Neutrophil (primary cell): Measurements from ENCODE around the gene CLDN25.

Source experiments
- H3K27ac ChIP-seq: fragments of 200-600 bp; sonication (generic); 2 replicates; pipeline ENCODE4 v1.5.1; 2016; ENCODE audit warnings: mild to moderate bottlenecking, moderate library complexity
- H3K27me3 ChIP-seq: fragments of 200-600 bp; sonication (generic); 2 replicates; pipeline ENCODE4 v1.6.0; 2016; ENCODE audit warnings: mild to moderate bottlenecking
- H3K36me3 ChIP-seq: fragments of 200-600 bp; sonication (generic); 2 replicates; pipeline ENCODE4 v1.5.1; 2017
- H3K4me1 ChIP-seq, 2 experiments: fragments of 200-600 bp in 1 of 2; sonication (generic) in 1 of 2; 1 replicate in 1 of 2; 2 replicates in 1 of 2; pipeline versions ENCODE4 v1.5.1 to v1.6.1; 2013 to 2016; ENCODE audit warnings: low read depth in 1 of 2, low read length in 1 of 2, mild to moderate bottlenecking in 1 of 2, moderate library complexity in 1 of 2; ENCODE audit not compliant: control insufficient read depth in 1 of 2, insufficient read depth in 1 of 2
- H3K4me3 ChIP-seq, 2 experiments: fragments of 200-600 bp in 1 of 2; sonication (generic) in 1 of 2; 1 replicate in 1 of 2; 2 replicates in 1 of 2; pipeline ENCODE4 v1.5.1; 2013 to 2016; ENCODE audit warnings: low read depth in 1 of 2, low read length in 1 of 2, mild to moderate bottlenecking in 1 of 2, moderate library complexity in 1 of 2
- H3K9me3 ChIP-seq: fragments of 200-600 bp; sonication (generic); 2 replicates; pipeline ENCODE4 v1.5.1; 2016
- TF ChIP-seq, protein P1 (sequence below): fragments of 200-600 bp; sonication (generic); IDR thresholded peaks from 2 replicates; pipeline ENCODE4 v1.5.1; 2016; ENCODE audit warnings: antibody characterized with exemption

Gene CLDN25

GRCh38 chr11:113779496-113779895 lies at the start of gene CLDN25:
TSS of gene CLDN25 (plus strand) at chr11:113779796. CDS start at chr11:113779796, 0 bp downstream.
- TF ChIP-seq, protein P1, sequence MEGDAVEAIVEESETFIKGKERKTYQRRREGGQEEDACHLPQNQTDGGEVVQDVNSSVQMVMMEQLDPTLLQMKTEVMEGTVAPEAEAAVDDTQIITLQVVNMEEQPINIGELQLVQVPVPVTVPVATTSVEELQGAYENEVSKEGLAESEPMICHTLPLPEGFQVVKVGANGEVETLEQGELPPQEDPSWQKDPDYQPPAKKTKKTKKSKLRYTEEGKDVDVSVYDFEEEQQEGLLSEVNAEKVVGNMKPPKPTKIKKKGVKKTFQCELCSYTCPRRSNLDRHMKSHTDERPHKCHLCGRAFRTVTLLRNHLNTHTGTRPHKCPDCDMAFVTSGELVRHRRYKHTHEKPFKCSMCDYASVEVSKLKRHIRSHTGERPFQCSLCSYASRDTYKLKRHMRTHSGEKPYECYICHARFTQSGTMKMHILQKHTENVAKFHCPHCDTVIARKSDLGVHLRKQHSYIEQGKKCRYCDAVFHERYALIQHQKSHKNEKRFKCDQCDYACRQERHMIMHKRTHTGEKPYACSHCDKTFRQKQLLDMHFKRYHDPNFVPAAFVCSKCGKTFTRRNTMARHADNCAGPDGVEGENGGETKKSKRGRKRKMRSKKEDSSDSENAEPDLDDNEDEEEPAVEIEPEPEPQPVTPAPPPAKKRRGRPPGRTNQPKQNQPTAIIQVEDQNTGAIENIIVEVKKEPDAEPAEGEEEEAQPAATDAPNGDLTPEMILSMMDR = no peak
- no peak within 1 kb of the TSS for H3K4me3 ChIP-seq
- no peaks in the 10 kb centered on the region for H3K4me1 ChIP-seq
- no peaks in the 10 kb centered on the region for H3K9me3 ChIP-seq
- H3K36me3 ChIP-seq = no peaks in the 10 kb centered on the region
- no peak within 1 kb of the TSS for H3K27ac ChIP-seq
- peaks cover 88% of the 10 kb centered on the region for H3K27me3 ChIP-seq

DNA sequence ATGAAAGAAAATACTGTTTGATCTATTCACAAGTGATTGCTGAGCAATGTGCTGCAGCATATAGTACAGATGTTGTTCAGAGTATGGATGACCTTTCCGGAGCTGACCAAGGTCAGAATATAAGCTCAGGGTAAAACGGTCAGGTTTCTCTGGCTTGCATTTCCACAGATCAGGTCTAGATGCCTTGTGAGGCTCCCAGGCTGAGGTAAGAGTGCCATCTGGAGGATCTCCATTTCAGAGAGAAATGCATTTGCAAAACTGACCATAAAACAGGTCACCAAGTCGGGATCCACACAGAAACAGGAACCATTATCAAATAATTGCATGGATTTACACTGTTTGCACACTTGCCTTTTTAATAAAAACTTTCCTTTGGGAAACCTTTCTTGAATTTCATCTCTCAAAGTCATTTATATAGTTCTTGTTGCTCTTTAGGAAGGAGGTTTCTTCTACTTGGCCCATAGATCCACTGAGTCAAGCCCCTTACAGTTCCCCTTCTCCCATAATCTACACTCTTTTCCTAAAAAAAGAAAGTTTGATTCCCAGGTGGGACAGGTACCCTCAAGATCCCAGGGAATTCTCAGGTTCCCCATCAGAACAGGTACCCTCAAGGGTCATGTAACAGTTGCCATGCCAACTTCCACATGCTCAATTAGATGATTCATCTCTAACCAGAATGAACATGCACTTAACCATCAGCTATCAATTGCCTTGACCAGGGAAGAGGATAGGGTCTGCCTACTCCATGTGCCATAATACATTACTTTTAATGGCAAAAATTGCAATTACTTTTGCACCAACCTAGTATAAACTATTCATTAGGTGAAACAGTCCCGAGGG lies 48.5 kb upstream of the CLDN25 start:
- H3K27ac ChIP-seq = no peak overlapping the region
- peaks cover 36% of the 10 kb centered on the region for H3K36me3 ChIP-seq
- H3K4me3 ChIP-seq = no peak overlapping the region
- H3K4me1 ChIP-seq = no peaks in the 10 kb centered on the region
- TF ChIP-seq, protein P1 = no peak
- H3K9me3 ChIP-seq = no peaks in the 10 kb centered on the region
- H3K27me3 ChIP-seq = no peaks in the 10 kb centered on the region

GRCh38 chr11:113732092-113732491 lies 47.5 kb upstream of the CLDN25 start:
- Histone ChIP-seq H3K27ac (no peak overlapping the region), H3K9me3 (no peaks in the 10 kb centered on the region), H3K4me3 (no peak overlapping the region), H3K4me1 (no peaks in the 10 kb centered on the region), H3K36me3 (peaks cover 46% of the 10 kb centered on the region), H3K27me3 (no peaks in the 10 kb centered on the region)
- TF ChIP-seq, protein P1 = no peak

DNA sequence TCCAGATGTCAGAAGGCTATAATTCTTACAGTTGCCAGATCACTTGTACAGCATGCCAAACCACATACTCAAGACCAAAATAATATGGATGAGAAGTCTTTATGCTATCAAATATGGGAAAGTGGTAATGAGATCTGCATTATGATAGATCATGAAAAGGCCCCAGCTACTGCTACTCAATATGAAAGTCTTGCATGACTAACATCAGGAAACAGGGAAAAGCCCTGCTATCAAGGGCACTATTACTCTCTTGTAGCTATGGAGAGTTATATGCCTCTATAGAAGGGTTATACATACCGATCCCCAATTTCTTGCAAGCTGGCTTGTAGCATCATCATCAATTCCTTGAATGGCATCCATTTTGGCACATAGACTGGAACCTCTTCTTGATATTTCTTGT lies 43.3 kb upstream of the CLDN25 start:
- Histone ChIP-seq H3K27ac (no peak overlapping the region), H3K4me3 (no peak overlapping the region), H3K9me3 (no peaks in the 10 kb centered on the region), H3K27me3 (no peaks in the 10 kb centered on the region), H3K36me3 (peaks cover 85% of the 10 kb centered on the region), H3K4me1 (no peaks in the 10 kb centered on the region)
- TF ChIP-seq, protein P1 = no peak

DNA sequence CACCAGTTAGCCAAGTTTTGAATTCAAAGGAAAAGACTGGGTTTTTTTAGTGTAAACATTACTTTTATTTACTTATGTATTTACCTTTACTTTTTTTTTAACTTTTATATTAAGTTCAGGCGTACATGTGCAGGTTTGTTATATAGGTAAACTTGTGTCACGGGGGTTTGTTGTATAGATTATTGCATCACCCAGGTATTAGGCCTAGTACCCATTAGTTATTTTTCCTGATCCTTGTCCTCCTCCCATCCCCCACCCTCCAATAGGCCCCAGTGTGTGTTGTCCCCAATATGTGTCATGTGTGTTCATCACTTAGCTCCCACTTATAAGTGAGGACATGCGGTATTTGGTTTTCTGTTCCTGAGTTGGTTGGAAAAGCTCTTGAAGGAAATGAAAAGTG lies 26.7 kb upstream of the CLDN25 start:
- Histone ChIP-seq H3K27ac (no peak overlapping the region), H3K4me3 (no peak overlapping the region), H3K36me3 (peaks cover 65% of the 10 kb centered on the region), H3K4me1 (no peaks in the 10 kb centered on the region), H3K27me3 (no peaks in the 10 kb centered on the region), H3K9me3 (no peaks in the 10 kb centered on the region)
- TF ChIP-seq, protein P1 = no peak
